K562 (cell line): ENCODE measurements around the gene PDHX. TPM values are rescaled to one million over a fixed set of nuclear protein-coding genes. Genes with fewer than 3 reads are reported as not detected.

ENCODE experiments used
- ATAC-seq: fragments of 200-7000 bp; cut with Tn5 transposase; 3 replicates; pipeline ENCODE4 v1.9.1; 2020; ENCODE audit warnings: moderate library complexity
- BruUV-seq: library from RNA; stranded (reverse); fragments of 400-500 nt; replicated peaks from 2 replicates; lab custom pipeline; 2021; lab: Mats Ljungman, UMichigan
- CTCF ChIA-PET: fragments of 300-600 bp; formaldehyde crosslinking; extraction: SDS; loops from one replicate; lab custom pipeline; 2021; ENCODE audit warnings: low intra/inter-chr PET ratio; lab: Yijun Ruan, JAX
- POLR2A ChIA-PET: fragments of 300-600, 350-650 bp; sonication (Branson Sonifier 250); formaldehyde crosslinking; extraction: SDS; loops from one replicate; lab custom pipeline; 2021; ENCODE audit warnings: antibody characterized with exemption, inconsistent platforms; lab: Yijun Ruan, JAX
- DNase-seq, 4 experiments: peaks; one replicate each; pipeline versions ENCODE4 v3.0.0 to v3.0.0-alpha.2; 2011 to 2018; ENCODE audit warnings: low spot score in 3 of 4, mixed read lengths in 3 of 4; ENCODE audit errors: extremely low read depth in 1 of 4
- FAIRE-seq: peaks from 2 replicates; lab custom pipeline; 2011; peaks lifted over from hg19 to GRCh38; lab: Jason Lieb, UNC
- H2AFZ ChIP-seq: 2 replicates; pipeline ENCODE4 v1.6.0; 2011; ENCODE audit warnings: low read depth, low read length, control low read depth, inconsistent platforms
- H3K27ac ChIP-seq: fragments of 200-600 bp; 3 replicates; pipeline ENCODE4 v1.8.0; 2011; ENCODE audit warnings: low read depth, mild to moderate bottlenecking, control low read depth, inconsistent platforms, low read length, moderate library complexity, mixed read lengths; ENCODE audit errors: extremely low read depth
- H3K27me3 ChIP-seq, 2 experiments: fragments of 300-600 bp in 1 of 2; 2 replicates in 1 of 2; 3 replicates in 1 of 2; pipeline versions ENCODE4 v1.6.0 to v1.8.0; 2011; ENCODE audit warnings: inconsistent platforms in 2 of 2, low read length in 2 of 2, mild to moderate bottlenecking in 1 of 2, mixed read lengths in 1 of 2, moderate library complexity in 1 of 2; ENCODE audit not compliant: control insufficient read depth in 2 of 2, insufficient read depth in 2 of 2
- H3K36me3 ChIP-seq: fragments of 300-600 bp; 3 replicates; pipeline ENCODE4 v1.8.0; 2011; ENCODE audit warnings: mild to moderate bottlenecking, low read length, inconsistent platforms; ENCODE audit not compliant: control insufficient read depth, insufficient read depth
- H3K4me1 ChIP-seq, 2 experiments: fragments of 200-600 bp in 1 of 2; replicated peaks in 1 of 2; 2 replicates in 1 of 2; 3 replicates in 1 of 2; pipeline versions ENCODE4 v1.5.1 to v1.8.0; 2011; ENCODE audit warnings: inconsistent platforms in 2 of 2, low read length in 2 of 2, mild to moderate bottlenecking in 1 of 2, mixed read lengths in 1 of 2, moderate library complexity in 1 of 2; ENCODE audit not compliant: control insufficient read depth in 2 of 2, insufficient read depth in 2 of 2
- H3K4me2 ChIP-seq: 2 replicates; pipeline ENCODE4 v1.6.1; 2011; ENCODE audit warnings: low read length, control low read depth, inconsistent platforms, mixed read lengths; ENCODE audit not compliant: insufficient read depth
- H3K4me3 ChIP-seq: fragments of 200-600 bp; sonication (generic), shearing (Covaris generic); 2 replicates; pipeline ENCODE4 v1.5.1; 2016; ENCODE audit warnings: control low read depth, inconsistent platforms
- H3K79me2 ChIP-seq: fragments of 200-600 bp; 3 replicates; pipeline ENCODE4 v1.8.0; 2011; ENCODE audit warnings: low read length, inconsistent platforms; ENCODE audit not compliant: control insufficient read depth, insufficient read depth
- H3K9ac ChIP-seq, 2 experiments: 2 replicates each; pipeline versions ENCODE4 v1.6.0 to v1.6.1; 2011; ENCODE audit warnings: low read depth in 2 of 2, low read length in 2 of 2, control low read depth in 1 of 2, inconsistent platforms in 1 of 2, mild to moderate bottlenecking in 1 of 2, mixed read lengths in 1 of 2; ENCODE audit not compliant: insufficient read depth in 1 of 2
- H3K9me1 ChIP-seq: one replicate; pipeline ENCODE4 v1.6.0; 2011; ENCODE audit warnings: inconsistent platforms, mild to moderate bottlenecking, low read length, moderate library complexity; ENCODE audit not compliant: control insufficient read depth, insufficient read depth
- H3K9me3 ChIP-seq: replicated peaks from 2 replicates; pipeline ENCODE4 v1.5.1; 2011; ENCODE audit warnings: low read depth, low read length, inconsistent platforms; ENCODE audit not compliant: control insufficient read depth, insufficient read depth
- H4K20me1 ChIP-seq: replicated peaks from 2 replicates; pipeline ENCODE4 v1.6.1; 2011; ENCODE audit warnings: low read length, inconsistent platforms, mixed read lengths; ENCODE audit not compliant: control insufficient read depth, insufficient read depth
- CBFA2T3 ChIP-seq: fragments of 450-650 bp; IDR thresholded peaks from 2 replicates; pipeline ENCODE4 v1.6.1; 2017
- CCNT2 ChIP-seq: IDR thresholded peaks from 2 replicates; pipeline ENCODE4 v1.6.1; 2011; ENCODE audit warnings: borderline replicate concordance, low read depth, mild to moderate bottlenecking, moderate library complexity, mixed read lengths, low read length; ENCODE audit not compliant: insufficient read length; ENCODE audit errors: extremely low read depth
- HNRNPLL ChIP-seq: fragments of 200-400 bp; formaldehyde crosslinking; IDR thresholded peaks from 2 replicates; pipeline ENCODE4 v1.6.1; 2017; ENCODE audit warnings: low read length, low read depth, mild to moderate bottlenecking; ENCODE audit not compliant: poor library complexity, severe bottlenecking
- NFIX ChIP-seq: fragments of 250-450 bp; sonication (Bioruptor Pico); IDR thresholded peaks from 2 replicates; pipeline ENCODE4 v1.4.0; 2020; ENCODE audit warnings: low read depth, mild to moderate bottlenecking, moderate library complexity
- PCBP2 ChIP-seq: fragments of 200-400 bp; formaldehyde crosslinking; IDR thresholded peaks from 2 replicates; pipeline ENCODE4 v1.6.1; 2018; ENCODE audit warnings: low read length, low read depth, mild to moderate bottlenecking, moderate library complexity; ENCODE audit not compliant: poor library complexity, severe bottlenecking
- RBM14 ChIP-seq: fragments of 200-400 bp; formaldehyde crosslinking; IDR thresholded peaks from 2 replicates; pipeline ENCODE4 v1.6.1; 2018; ENCODE audit warnings: low read depth, mild to moderate bottlenecking, low read length, moderate library complexity, borderline replicate concordance; ENCODE audit not compliant: insufficient read depth
- SNRNP70 ChIP-seq: fragments of 200-400 bp; formaldehyde crosslinking; optimal IDR thresholded peaks from 2 replicates; pipeline ENCODE3; 2017; ENCODE audit warnings: low read depth, low read length
- ZNF232 ChIP-seq: sonication (generic); formaldehyde crosslinking; IDR thresholded peaks from 2 replicates; pipeline ENCODE4 v1.8.0; 2022; ENCODE audit warnings: mild to moderate bottlenecking, missing genetic modification reagents
- WGBS: fragments of 100-300 bp; shearing (Covaris generic); methylation state at CpG from one replicate; pipeline ENCODE4 v1.1.6; 2016; ENCODE audit warnings: low coverage, mixed read lengths; ENCODE audit not compliant: insufficient coverage; ENCODE audit errors: missing lambda C conversion rate; 5-methylcytosine and 5-hydroxymethylcytosine counted together
- in situ Hi-C: fragments of 300-500 bp; cut with MboI; formaldehyde crosslinking; loops from 4 replicates; pipeline ENCODE4 v1.15.0; 2018; ENCODE audit warnings: inconsistent platforms, mixed read lengths
- intact Hi-C: fragments of 100-400 bp; cut with micrococcal nuclease; formaldehyde crosslinking; loops from 2 replicates; pipeline ENCODE4 v1.14.2; 2022
- polyA plus RNA-seq, 8 experiments: library from polyadenylated mRNA; depleted of rRNA in 4 of 8; stranded (reverse) in 5 of 8; unstranded in 3 of 8; fragments of >200 nt; fragmentation: Nextera tagmentation in 2 of 8; fragmentation: Illumina TruSeq in 1 of 8; extraction: Ambion mirVana in 2 of 8; extraction: Trizol in 1 of 8; gene quantifications; 2 replicates each; pipeline versions ENCODE4 v1.2.1 to v1.2.3, GENCODE V29; 2011 to 2014; ENCODE audit warnings: inconsistent platforms in 1 of 8, missing spikeins in 1 of 8
- total RNA-seq, 7 experiments: library from RNA; depleted of rRNA in 6 of 7; stranded (reverse); fragments of >200 nt in 6 of 7; fragmentation: Illumina TruSeq in 2 of 7; extraction: Trizol in 2 of 7; gene quantifications; 2 replicates each; pipeline versions ENCODE4 v1.2.1 to v1.2.3, GENCODE V29; 2011 to 2021; ENCODE audit warnings: low replicate concordance in 1 of 7

The PDHX gene
- total and polyA plus RNA-seq, 9 of the 15 experiments (the other 6 are each of a cell fraction or from before 2014, with no cell fraction given) = 20.8 to 43.5 (median 31.2) TPM

- ATAC-seq (no peak), FAIRE-seq (no peak), DNase-seq (no peak)
- Histone ChIP-seq H3K79me2 (peaks cover 27% of the 10 kb centered on the region), H3K36me3 (peaks cover 40% of the 10 kb centered on the region), H3K4me1 (no peaks in the 10 kb centered on the region), H3K9ac (no peak overlapping the region), H2AFZ (no peak overlapping the region), H4K20me1 (no peaks in the 10 kb centered on the region; the same call in 1 of the 2 replicates), H3K27ac (no peak overlapping the region), H3K4me2 (no peak overlapping the region), H3K27me3 (no peaks in the 10 kb centered on the region), H3K9me1 (no peaks in the 10 kb centered on the region), H3K9me3 (no peaks in the 10 kb centered on the region), H3K4me3 (no peak overlapping the region)
- intact Hi-C loops (loop anchor here (5.0 to 10.0 kb wide), 2 partner anchors 51 to 719 kb away; no protein-coding TSS in a partner anchor), in situ Hi-C loops (loop anchor here (5.0 to 10.0 kb wide), 3 partner anchors 306 to 529 kb away; no protein-coding TSS in a partner anchor)
- WGBS = 93% methylated on average over 1 of the region's 1 CpG
- ChIA-PET POLR2A (interaction anchor here (0.7 to 1.2 kb wide), 3 partner anchors 307 to 331 kb away, joined by 3 read pairs; no protein-coding TSS in a partner anchor), CTCF (interaction anchor here (0.6 kb wide), 1 partner anchor 344 kb away, joined by 3 read pairs; no protein-coding TSS in a partner anchor)
- TF ChIP-seq CCNT2 = no peak
- no peak for TF ChIP-seq PCBP2
- no peak for TF ChIP-seq ZNF232 (CRISPR knock-in tag)
- TF ChIP-seq HNRNPLL = no peak
- no peak for TF ChIP-seq NFIX (CRISPR knock-in tag)
- no peak for TF ChIP-seq RBM14
- TF ChIP-seq SNRNP70 = no peak
- no peak for TF ChIP-seq CBFA2T3
- BruUV-seq = no TSS peak
Measured at GRCh38 chr11:34893416-34893815, 23.0 kb upstream of the PDHX start.
